LNCaP clone FGC (cell line): Measurements from ENCODE around the gene GET3.
"Not testable (repeated sequence)": the region's sequence is repeated elsewhere in the genome, so short reads cannot be mapped to it uniquely, and the experiment has no call there.

Source experiments
- DNase-seq: peaks from one replicate; pipeline ENCODE4 v3.0.0-alpha.2; 2011; ENCODE audit warnings: low read depth
- H3K4me3 ChIP-seq: 2 replicates; pipeline ENCODE4 v1.5.1; 2011; ENCODE audit warnings: mild to moderate bottlenecking, low read depth, low read length, control low read depth
- CTCF ChIP-seq: IDR thresholded peaks from 2 replicates; pipeline ENCODE4 v1.5.1; 2012; ENCODE audit warnings: mild to moderate bottlenecking; ENCODE audit not compliant: control insufficient read depth, insufficient read depth; ENCODE audit errors: extremely low read depth

Gene GET3

DNA sequence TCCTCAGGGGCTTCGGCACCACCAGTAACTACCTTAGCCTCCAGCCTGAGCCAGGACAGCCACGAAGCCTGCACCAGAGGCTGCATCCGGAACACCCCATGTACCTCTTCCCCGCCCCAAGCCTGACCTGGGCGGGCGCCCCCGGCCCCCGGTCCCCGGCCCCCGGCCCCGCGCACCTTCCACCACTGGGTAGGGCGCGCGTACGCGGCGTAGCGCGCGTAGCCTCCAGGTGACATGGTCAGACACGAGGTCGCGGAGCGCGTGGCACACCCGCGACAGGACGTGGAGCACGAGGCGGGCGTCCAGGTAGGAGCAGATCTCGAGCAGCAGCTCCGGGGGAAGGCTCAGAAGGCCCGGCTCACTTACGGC is 41.3 kb upstream of the GET3 start:
- no peak for DNase-seq
- peak overlapping the region; percentile 97 for H3K4me3 ChIP-seq
- no peak for TF ChIP-seq CTCF

DNA sequence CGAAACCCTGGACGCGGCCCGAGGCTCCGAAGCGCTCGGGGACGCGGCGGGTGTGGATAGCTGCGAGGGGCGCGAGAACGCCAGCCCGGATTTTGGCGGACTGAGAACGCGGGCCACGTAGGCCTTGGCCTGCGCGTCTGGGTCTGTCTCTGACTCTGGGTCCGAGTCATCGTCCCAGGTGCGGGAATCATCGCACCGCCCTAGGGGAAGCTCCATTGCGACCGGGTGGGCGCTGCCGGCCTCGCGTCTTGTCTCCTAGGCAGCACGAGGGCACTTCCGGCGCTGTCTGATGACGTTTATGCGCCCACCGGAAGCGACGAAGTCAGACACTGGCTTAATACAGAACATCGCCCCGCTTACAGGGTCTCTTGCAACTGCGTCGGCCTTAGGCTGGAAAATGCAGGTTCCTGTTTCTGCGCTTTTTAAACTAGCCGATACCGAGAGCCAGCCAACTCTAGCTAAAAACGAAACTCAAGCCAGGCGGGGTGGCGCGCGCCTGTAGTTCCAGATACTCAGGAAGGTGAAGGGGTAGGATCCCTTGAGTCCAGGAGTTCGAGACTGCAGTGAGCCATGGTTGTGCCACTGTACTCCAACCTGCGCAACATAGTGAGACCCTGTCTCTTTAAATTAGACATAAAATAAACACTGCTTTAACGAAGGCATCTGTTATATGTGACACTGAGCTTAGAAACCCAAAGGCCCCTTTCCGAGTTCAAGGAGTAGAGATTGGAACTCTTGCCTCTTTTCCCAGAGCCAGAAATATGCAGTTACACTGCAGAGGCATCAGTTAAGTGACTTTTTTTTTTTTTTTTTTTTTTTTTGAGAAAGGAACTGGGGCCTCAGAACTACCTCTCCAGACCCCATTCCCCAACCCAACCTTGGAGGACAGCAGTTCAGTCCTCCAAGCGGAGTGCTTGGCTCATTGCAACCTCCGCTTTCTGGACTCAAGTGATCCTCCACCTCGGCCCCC is 40.6 kb upstream of the GET3 start, which contains the start of gene FBXW9:
Gene FBXW9 (minus strand): TSS at position 266 of the 970 bp plus-strand sequence. CDS start 50 bp downstream, at position 216.
- no peak for TF ChIP-seq CTCF

DNA sequence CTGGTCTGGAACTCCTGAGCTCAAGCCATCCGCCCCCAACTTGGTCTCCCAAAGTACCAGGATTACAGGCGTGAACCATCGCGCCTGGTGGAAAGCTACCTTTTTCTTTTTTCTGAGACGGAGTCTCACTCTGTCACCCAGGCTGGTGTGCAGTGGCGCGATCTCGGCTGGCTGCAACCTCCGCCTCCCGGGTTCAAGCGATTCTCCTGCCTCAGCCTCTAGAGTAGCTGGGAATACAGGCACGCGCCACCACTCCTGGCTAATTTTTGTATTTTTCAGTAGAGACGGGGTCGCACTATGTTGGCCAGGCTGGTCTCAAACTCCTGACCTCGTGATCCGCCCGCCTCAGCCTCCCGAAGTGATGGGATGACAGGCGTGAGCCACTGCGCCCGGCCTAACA is 39.9 kb upstream of the GET3 start:
- H3K4me3 ChIP-seq: peak overlapping the region; percentile 97
- not testable (repeated sequence) for DNase-seq

More for the DNA sequence above, 40.6 kb upstream of the GET3 start, which contains the start of gene FBXW9:
- H3K4me3 ChIP-seq: peak within 1 kb of the TSS; percentile 97
- DNase-seq: peak; percentile 85

GRCh38 chr19:12698138-12698537 is 39.2 kb upstream of the GET3 start:
- H3K4me3 ChIP-seq: no peak overlapping the region
- no peak for DNase-seq
- no peak for TF ChIP-seq CTCF

- no peak for DNase-seq
- H3K4me3 ChIP-seq: no peak overlapping the region
- TF ChIP-seq CTCF: no peak
Observed at GRCh38 chr19:12701596-12702282, 35.6 kb upstream of the GET3 start.

DNA sequence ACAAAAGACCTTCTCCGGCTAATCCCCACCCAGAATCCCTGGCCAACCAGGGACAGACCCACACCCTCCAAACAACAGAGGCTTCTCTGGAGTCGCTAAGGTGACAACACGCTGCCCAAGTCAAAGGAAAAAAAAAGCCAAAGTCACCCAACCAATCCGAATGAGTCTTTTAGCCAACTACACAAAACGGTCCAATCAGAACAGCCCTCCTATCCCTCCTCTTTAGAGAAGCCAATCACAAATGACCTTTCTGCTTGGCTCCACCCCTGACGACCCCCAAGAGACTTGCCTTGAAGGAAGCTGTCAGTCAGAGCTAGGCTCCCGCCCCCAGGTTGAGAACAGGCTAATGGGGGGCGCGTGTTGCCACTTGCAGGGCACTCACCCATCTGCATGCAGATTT is 34.3 kb upstream of the GET3 start:
- no peak for DNase-seq
- TF ChIP-seq CTCF: no peak
- H3K4me3 ChIP-seq: no peak overlapping the region

DNA sequence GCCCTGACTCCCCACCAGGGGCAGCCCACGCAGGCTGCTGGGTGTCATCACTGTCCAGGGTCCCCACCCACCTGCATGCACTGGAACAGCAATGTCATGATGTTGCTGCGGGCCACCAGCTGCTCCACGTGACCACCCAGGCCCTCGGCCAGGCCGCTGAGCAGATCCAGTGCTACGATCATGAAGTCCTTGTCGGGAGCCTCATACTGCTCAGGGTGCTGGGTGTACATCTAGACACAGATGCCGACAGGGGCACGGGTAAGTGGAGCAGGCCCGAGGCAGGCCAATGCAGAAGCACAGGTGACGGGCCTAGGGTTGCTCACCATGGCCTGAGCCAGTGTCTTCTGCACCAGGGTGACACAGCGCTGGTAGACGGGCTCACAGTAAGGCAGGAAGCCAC is 32.1 kb upstream of the GET3 start:
- no peak for TF ChIP-seq CTCF
- no peak for DNase-seq
- no peak overlapping the region for H3K4me3 ChIP-seq
